Spleen (tissue), 11 donors: Measurements from ENCODE around the gene PYGB. TPM values are rescaled to one million over a fixed set of nuclear protein-coding genes. Genes with fewer than 3 reads are reported as not detected.

ENCODE experiments used
- DNase-seq: peaks from one replicate; pipeline ENCODE4 v3.0.0-alpha.2; 2020
- H3K27ac ChIP-seq, 8 donors: fragments of 200-600 bp; sonication (generic) in 7 of 8; 1 replicate in 4 of 8; 2 replicates in 4 of 8; pipeline versions ENCODE4 v1.5.0 to v1.8.0; 2016 to 2021; ENCODE audit warnings: inconsistent platforms in 4 of 8, mild to moderate bottlenecking in 4 of 8, moderate library complexity in 1 of 8
- H3K27me3 ChIP-seq, 7 donors: fragments of 200-600 bp; sonication (generic) in 6 of 7; replicated peaks in 1 of 7; 1 replicate in 4 of 7; 2 replicates in 3 of 7; pipeline versions ENCODE4 v1.5.0 to v1.8.0; 2016 to 2021; ENCODE audit warnings: inconsistent platforms in 3 of 7, mild to moderate bottlenecking in 1 of 7
- H3K36me3 ChIP-seq, 6 donors: fragments of 200-600 bp; sonication (generic) in 5 of 6; 1 replicate in 4 of 6; 2 replicates in 2 of 6; pipeline versions ENCODE4 v1.5.0 to v1.8.0; 2016 to 2021; ENCODE audit warnings: inconsistent platforms in 2 of 6
- H3K4me1 ChIP-seq, 6 donors: fragments of 200-600 bp; sonication (generic) in 5 of 6; 1 replicate in 3 of 6; 2 replicates in 3 of 6; pipeline versions ENCODE4 v1.5.0 to v1.8.0; 2016 to 2021; ENCODE audit warnings: inconsistent platforms in 3 of 6
- H3K4me3 ChIP-seq, 8 donors: fragments of 200-600 bp; sonication (generic) in 7 of 8; 1 replicate in 4 of 8; 2 replicates in 4 of 8; pipeline versions ENCODE4 v1.5.0 to v1.8.0; 2016 to 2021; ENCODE audit warnings: inconsistent platforms in 4 of 8, mild to moderate bottlenecking in 4 of 8, moderate library complexity in 2 of 8
- H3K9me3 ChIP-seq, 8 donors: fragments of 200-600 bp; sonication (generic) in 7 of 8; 1 replicate in 4 of 8; 2 replicates in 4 of 8; pipeline versions ENCODE4 v1.5.0 to v1.8.0; 2016 to 2021; ENCODE audit warnings: inconsistent platforms in 4 of 8
- CTCF ChIP-seq, 11 experiments: fragments of 200-600 bp in 7 of 11; fragments of 450-650 bp in 4 of 11; sonication (generic) in 4 of 11; IDR thresholded peaks in 8 of 11; conservative IDR thresholded peaks in 3 of 11; 1 replicate in 7 of 11; 2 replicates in 4 of 11; pipeline versions ENCODE4 v1.4.0 to v1.8.0; 2016 to 2021; ENCODE audit warnings: antibody characterized with exemption in 11 of 11, inconsistent platforms in 4 of 11, mild to moderate bottlenecking in 1 of 11
- POLR2A ChIP-seq, 3 donors: fragments of 450-650 bp; IDR thresholded peaks; one replicate each; pipeline ENCODE4 v1.5.1; 2017; ENCODE audit warnings: antibody characterized with exemption in 3 of 3, mild to moderate bottlenecking in 1 of 3
- POLR2AphosphoS5 ChIP-seq, 3 donors: sonication (generic); formaldehyde crosslinking; IDR thresholded peaks; one replicate each; pipeline ENCODE4 v1.5.1; 2017; ENCODE audit warnings: antibody characterized with exemption in 3 of 3
- WGBS, 5 donors: extraction: QIAGEN DNeasy Blood & Tissue Kit in 3 of 5; methylation state at CpG; one replicate each; pipeline versions ENCODE4 v1.1.5 to v1.1.7; 2013 to 2018; 5-methylcytosine and 5-hydroxymethylcytosine counted together
- intact Hi-C: fragments of 100-400 bp; cut with DNase I; formaldehyde crosslinking; loops from one replicate; pipeline ENCODE4 v1.15.0; 2023; ENCODE audit warnings: low total_unique reads
- polyA plus RNA-seq, 3 donors: library from polyadenylated mRNA; stranded (reverse); fragments of 200-250 nt; gene quantifications; one replicate each; pipeline ENCODE4 v1.2.1, GENCODE V29; 2013
- total RNA-seq, 7 donors: library from RNA; depleted of rRNA in 3 of 7; stranded (reverse); fragments of >200 nt in 3 of 7; fragmentation: NEBNext Ultra II Directional in 4 of 7; extraction: Animal tissue kit (Norgen Biotek cat#: 25700) in 4 of 7; gene quantifications; one replicate each; pipeline versions ENCODE4 v1.1.0 to v1.2.1, GENCODE V29; 2016 to 2021
- donor health status: healthy with polysubstance abuse.
- donor health status: DM: no; HTN: no; CAD: no; lungs with moderate emphysema.
- donor health status: DM: no; HTN: no; CAD: no.
- donor health status: Bipolar disorder and iron deficiency.
- donor health status: healthy.
- donor health status: DM: no; HTN: no; CAD: no.
- donor health status: DM: yes; HTN: yes; CAD: no.

Gene PYGB
- total and polyA plus RNA-seq, 10 donors: 10.5 to 47.8 (median 32.3) TPM

- Histone ChIP-seq H3K27ac (peak overlapping the region in 2 of 8 donors; percentile 34 to 42), H3K4me1 (no peaks in the 10 kb centered on the region), H3K36me3 (peaks cover 0 to 99% (median 75%) of the 10 kb centered on the region in 6 donors), H3K4me3 (no peak overlapping the region), H3K27me3 (no peaks in the 10 kb centered on the region), H3K9me3 (no peaks in the 10 kb centered on the region)
- intact Hi-C loops: no loop called here
- peak in 1 of 3 donors; percentile 7 for TF ChIP-seq POLR2AphosphoS5 (IDR thresholded peaks at IDR 0.05)
- TF ChIP-seq POLR2A (IDR thresholded peaks at IDR 0.05): no peak
- 71 to 92% (median 90%) methylated on average over 9 to 22 of the region's 22 CpGs for WGBS, 5 donors
- DNase-seq: peak; percentile 75
Observed at GRCh38 chr20:25288291-25289181, 40.7 kb downstream of the PYGB start.

GRCh38 chr20:25289886-25290597 is 42.2 kb downstream of the PYGB start:
- H3K9me3 ChIP-seq: no peaks in the 10 kb centered on the region
- WGBS, 5 donors: 90 to 94% (median 92%) methylated on average over 23 to 24 of the region's 24 CpGs
- intact Hi-C loops: no loop called here

GRCh38 chr20:25290646-25291431 is 43.0 kb downstream of the PYGB start:
- H3K4me1 ChIP-seq: peaks cover 0 to 18% (median 7%) of the 10 kb centered on the region in 6 donors
- no peaks in the 10 kb centered on the region for H3K9me3 ChIP-seq
- TF ChIP-seq CTCF (IDR thresholded peaks at IDR 0.05 in 8 of 11, conservative IDR thresholded peaks at IDR 0.05 in 3 of 11) (no peak), POLR2AphosphoS5 (IDR thresholded peaks at IDR 0.05) (no peak), POLR2A (IDR thresholded peaks at IDR 0.05) (no peak)
- intact Hi-C loops: no loop called here
- 88 to 97% (median 93%) methylated on average over 10 to 22 of the region's 22 CpGs for WGBS, 5 donors
- DNase-seq: peak; percentile 72
- peaks cover 0 to 93% (median 58%) of the 10 kb centered on the region in 6 donors for H3K36me3 ChIP-seq
- H3K27ac ChIP-seq: no peak overlapping the region
- no peak overlapping the region for H3K4me3 ChIP-seq
- no peaks in the 10 kb centered on the region for H3K27me3 ChIP-seq

More at GRCh38 chr20:25289886-25290597, 42.2 kb downstream of the PYGB start:
- Histone ChIP-seq H3K4me1 (peaks cover 0 to 12% (median 5%) of the 10 kb centered on the region in 6 donors), H3K36me3 (peaks cover 0 to 93% (median 62%) of the 10 kb centered on the region in 6 donors), H3K4me3 (no peak overlapping the region), H3K27me3 (no peaks in the 10 kb centered on the region), H3K27ac (no peak overlapping the region)
- TF ChIP-seq POLR2AphosphoS5 (IDR thresholded peaks at IDR 0.05) (no peak), POLR2A (IDR thresholded peaks at IDR 0.05) (no peak), CTCF (IDR thresholded peaks at IDR 0.05 in 8 of 11, conservative IDR thresholded peaks at IDR 0.05 in 3 of 11) (no peak)
- DNase-seq: peak; percentile 74

GRCh38 chr20:25291432-25292133 is 43.7 kb downstream of the PYGB start:
- TF ChIP-seq CTCF (IDR thresholded peaks at IDR 0.05 in 8 of 11, conservative IDR thresholded peaks at IDR 0.05 in 3 of 11): no peak
- Histone ChIP-seq H3K36me3 (peaks cover 0 to 93% (median 55%) of the 10 kb centered on the region in 6 donors), H3K4me1 (peaks cover 0 to 26% (median 7%) of the 10 kb centered on the region in 6 donors), H3K4me3 (no peak overlapping the region), H3K27ac (no peak overlapping the region), H3K9me3 (no peaks in the 10 kb centered on the region), H3K27me3 (no peaks in the 10 kb centered on the region)
- no peak for DNase-seq
- intact Hi-C loops: no loop called here
- WGBS, 5 donors: 91 to 96% (median 95%) methylated on average over 25 to 26 of the region's 26 CpGs
